Mesangial cell (primary cell): ENCODE results near the gene UBR1. TPM values are rescaled to one million over a fixed set of nuclear protein-coding genes. Genes with fewer than 3 reads are reported as not detected.

Source experiments
- total RNA-seq: library from RNA; depleted of rRNA; stranded (reverse); fragments of >200 nt; gene quantifications from 2 replicates; pipeline ENCODE4 v1.2.3, GENCODE V29; 2015

The UBR1 gene
- 8.6 and 11.4 TPM in 2 replicates for total RNA-seq

GRCh38 chr15:43105778-43106485 is at the start of gene UBR1:
Gene UBR1, minus strand, starts transcription at chr15:43106038. Its CDS starts 16 bp downstream, at chr15:43106022.

GRCh38 chr15:43133430-43134156 is 27.8 kb upstream of the UBR1 start, which contains the start of gene TMEM62:
Gene TMEM62, plus strand, starts transcription at chr15:43133586. Its CDS starts 217 bp downstream, at chr15:43133803.

DNA sequence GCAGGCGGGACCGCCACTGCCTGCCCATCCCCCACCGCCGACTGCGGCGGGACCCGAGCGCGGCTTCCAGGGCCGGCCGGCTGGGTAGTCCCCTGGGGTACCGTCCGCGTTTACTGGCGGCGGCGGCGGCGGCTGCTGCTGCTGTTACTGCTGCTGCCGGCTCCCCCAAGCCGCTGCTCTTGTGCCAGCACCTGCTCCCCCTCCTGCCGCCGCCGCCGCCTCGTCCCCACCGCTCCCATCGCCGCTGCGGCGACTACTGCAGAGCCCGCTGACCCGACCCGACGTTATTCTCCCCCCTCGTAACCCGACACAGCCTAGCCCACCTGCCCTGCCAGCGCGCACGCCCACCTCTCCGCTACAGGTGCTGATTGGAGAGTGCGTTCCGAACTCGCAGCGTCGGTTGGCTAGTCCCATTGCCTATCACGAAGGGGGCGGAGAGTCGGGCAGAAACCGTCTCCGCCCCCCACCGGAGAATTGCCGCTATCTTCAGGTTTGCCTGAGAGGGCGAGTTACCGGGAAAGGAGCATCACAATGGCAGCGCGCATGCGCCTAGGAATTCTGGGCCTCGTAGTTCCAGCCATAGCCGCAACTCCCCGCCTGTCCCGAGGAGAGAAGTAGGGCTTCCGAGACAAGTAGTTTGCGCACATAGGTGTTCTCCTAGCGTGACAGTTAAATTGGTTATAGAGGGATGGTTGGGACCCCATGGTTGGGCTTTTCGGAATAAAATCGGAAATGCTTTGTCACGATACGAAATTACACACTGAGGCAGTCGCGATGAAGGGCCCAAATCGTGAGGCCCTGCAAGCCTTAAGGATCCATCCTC is 185.1 kb downstream of the UBR1 start, which contains the start of gene TTBK2:
Gene TTBK2, minus strand, starts transcription at position 260 of the 823 bp plus-strand sequence. CDS start 42,161 bp downstream, outside the sequence.

Other genes with a start within 250 kb of the UBR1 start
- gene TTBK2, start 185.3 kb downstream of the UBR1 start, total RNA-seq, result 4.4 and 11.2 TPM in 2 replicates
- 9.4 and 11.9 TPM in 2 replicates for gene TMEM62, start 27.5 kb upstream of the UBR1 start, total RNA-seq
- gene CCNDBP1, start 79.4 kb upstream of the UBR1 start, total RNA-seq, result 32.8 and 56.4 TPM in 2 replicates
- not detected in 2 replicates for gene EPB42, start 115.0 kb upstream of the UBR1 start, total RNA-seq
- not detected in 2 replicates for gene TGM5, start 160.9 kb upstream of the UBR1 start, total RNA-seq
- gene TGM7, start 196.2 kb upstream of the UBR1 start, total RNA-seq, result not detected in 2 replicates
- gene LCMT2, start 224.5 kb upstream of the UBR1 start, total RNA-seq, result 4.4 and 5.2 TPM in 2 replicates